Activated naive CD4-positive, alpha-beta T cell treated with anti-CD3 and anti-CD28 coated beads, Interleukin-2, amount 50 U/mL, for 72 hours (primary cell): Measurements from ENCODE around the gene MYO10. TPM values are rescaled to one million over a fixed set of nuclear protein-coding genes. Genes with fewer than 3 reads are reported as not detected.
"Not testable (repeated sequence)": the region's sequence is repeated elsewhere in the genome, so short reads cannot be mapped to it uniquely, and the experiment has no call there.

Experiments used
- ATAC-seq, 2 donors: fragments of 150-1000 bp; cut with Tn5 transposase; 2 replicates each; pipeline ENCODE4 v1.10.0; 2021; ENCODE audit warnings: mild to moderate bottlenecking in 2 of 2, moderate library complexity in 2 of 2
- DNase-seq, 2 donors: peaks; one replicate each; pipeline ENCODE4 v3.0.0; 2021 to 2022; ENCODE audit warnings: low spot score in 2 of 2
- H3K27ac Mint-ChIP-seq, 2 donors: one replicate each; pipeline ENCODE4 v1.8.0; 2022; ENCODE audit warnings: mild to moderate bottlenecking in 2 of 2, mixed read lengths in 2 of 2
- H3K36me3 Mint-ChIP-seq, 2 donors: one replicate each; pipeline ENCODE4 v1.8.0; 2022; ENCODE audit warnings: mixed read lengths in 2 of 2
- H3K9me3 Mint-ChIP-seq, 2 donors: one replicate each; pipeline ENCODE4 v1.8.0; 2022; ENCODE audit warnings: mixed read lengths in 2 of 2
- total RNA-seq, 2 donors: library from RNA; stranded (reverse); gene quantifications; one replicate each; pipeline ENCODE4 v1.2.3, GENCODE V29; 2022

Gene MYO10
- total RNA-seq, 2 donors from 2014 or later, result 0.11 to 1.5 TPM

DNA sequence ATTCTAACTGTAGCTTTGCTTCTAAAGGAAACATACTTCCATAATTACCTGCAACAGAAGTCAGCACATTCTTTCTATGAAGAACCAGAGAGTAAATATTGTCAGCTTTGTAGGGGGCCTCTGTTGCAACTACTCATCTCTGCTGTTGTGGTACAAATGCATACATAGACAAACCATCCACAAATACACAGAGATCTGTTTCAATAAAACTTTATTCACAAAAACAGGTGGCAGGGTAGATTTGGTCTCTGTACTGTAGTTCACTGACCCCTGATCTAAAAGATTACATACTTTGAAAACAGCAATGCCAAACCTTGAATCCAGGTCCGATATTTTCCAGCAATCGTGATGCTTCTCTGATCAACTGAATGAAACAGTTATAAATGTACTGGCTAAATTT is 274.4 kb downstream of the MYO10 start:
- peaks cover 0 to 5% of the 10 kb centered on the region in 2 donors for H3K36me3 Mint-ChIP-seq
- no peak overlapping the region for H3K27ac Mint-ChIP-seq
- no peak for DNase-seq
- no peak for ATAC-seq
- H3K9me3 Mint-ChIP-seq, result peaks cover 0 to 5% of the 10 kb centered on the region in 2 donors

DNA sequence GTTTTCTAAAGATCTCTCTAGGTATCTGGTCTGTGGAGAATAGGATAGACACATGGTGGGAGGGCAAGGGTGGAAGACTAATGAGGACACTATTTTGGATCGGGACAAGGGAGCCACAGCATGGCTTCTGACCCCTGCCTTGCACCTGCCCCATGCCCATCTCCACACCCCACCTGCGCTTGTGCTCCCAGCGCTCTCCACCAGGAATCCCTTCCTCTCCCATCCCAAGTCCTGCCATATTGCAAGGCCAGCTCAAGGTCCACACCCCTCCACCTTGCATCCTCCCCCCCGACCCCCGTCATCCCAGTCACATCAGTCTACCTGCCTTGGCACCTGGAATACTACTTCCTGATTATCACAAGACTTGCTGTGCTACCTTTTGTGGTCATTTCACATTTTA is 275.1 kb downstream of the MYO10 start:
- Mint-ChIP-seq H3K36me3 (peaks cover 0 to 5% of the 10 kb centered on the region in 2 donors), H3K27ac (no peak overlapping the region), H3K9me3 (peaks cover 0 to 5% of the 10 kb centered on the region in 2 donors)
- DNase-seq (no peak), ATAC-seq (no peak)

DNA sequence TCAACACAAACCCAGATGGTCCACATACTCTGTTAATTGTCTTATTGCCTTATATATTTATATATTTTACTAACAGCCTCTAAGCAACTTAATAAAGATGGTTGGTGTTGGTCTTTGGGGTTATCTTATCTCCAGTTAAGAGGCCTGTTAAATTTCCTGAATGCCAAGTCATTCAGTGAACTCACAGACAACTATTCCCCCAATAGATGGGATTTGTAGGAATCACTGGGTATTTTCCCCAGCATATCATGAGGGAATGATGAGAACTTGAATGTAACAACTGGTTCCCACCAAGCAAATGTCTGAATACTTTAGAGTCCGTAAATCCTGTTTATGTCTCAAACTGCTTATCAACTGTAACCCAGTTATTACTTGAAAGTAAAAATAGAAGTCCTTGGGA is 276.6 kb downstream of the MYO10 start:
- Mint-ChIP-seq H3K27ac (no peak overlapping the region), H3K9me3 (peaks cover 3 to 5% of the 10 kb centered on the region in 2 donors), H3K36me3 (peaks cover 0 to 12% of the 10 kb centered on the region in 2 donors)
- DNase-seq (no peak), ATAC-seq (no peak)

DNA sequence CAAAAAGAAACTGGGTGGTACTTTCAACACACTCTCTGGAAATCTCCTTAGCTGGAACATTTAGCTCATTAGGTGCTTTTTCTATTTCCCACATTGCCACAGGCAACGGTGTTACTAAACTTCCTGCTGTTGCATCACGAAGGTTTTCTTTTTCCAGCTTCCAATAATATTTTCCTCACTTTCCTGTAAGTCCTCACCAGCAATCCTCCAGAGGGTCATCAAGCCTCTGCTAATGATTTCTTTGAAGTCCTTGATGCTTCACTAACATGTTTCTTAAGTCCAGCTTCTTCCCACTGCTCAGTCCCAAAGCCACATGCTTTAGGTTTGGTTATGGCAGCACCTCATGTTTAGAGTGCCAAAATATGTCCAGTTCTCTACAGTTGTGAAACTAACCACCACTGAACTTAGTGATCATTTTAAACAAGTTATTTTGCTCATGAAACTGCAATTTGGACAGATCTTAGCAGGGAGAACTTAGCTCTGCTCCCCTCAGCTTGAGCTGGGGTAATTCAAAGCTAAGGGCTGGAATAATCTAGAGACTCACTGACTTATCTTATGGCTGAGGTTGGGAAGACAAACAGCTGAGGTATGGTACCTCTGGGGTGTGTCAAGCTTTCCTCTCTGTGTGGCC is 279.4 kb downstream of the MYO10 start:
- H3K9me3 Mint-ChIP-seq, result peaks cover 5% of the 10 kb centered on the region in 2 donors
- no peak for ATAC-seq

DNA sequence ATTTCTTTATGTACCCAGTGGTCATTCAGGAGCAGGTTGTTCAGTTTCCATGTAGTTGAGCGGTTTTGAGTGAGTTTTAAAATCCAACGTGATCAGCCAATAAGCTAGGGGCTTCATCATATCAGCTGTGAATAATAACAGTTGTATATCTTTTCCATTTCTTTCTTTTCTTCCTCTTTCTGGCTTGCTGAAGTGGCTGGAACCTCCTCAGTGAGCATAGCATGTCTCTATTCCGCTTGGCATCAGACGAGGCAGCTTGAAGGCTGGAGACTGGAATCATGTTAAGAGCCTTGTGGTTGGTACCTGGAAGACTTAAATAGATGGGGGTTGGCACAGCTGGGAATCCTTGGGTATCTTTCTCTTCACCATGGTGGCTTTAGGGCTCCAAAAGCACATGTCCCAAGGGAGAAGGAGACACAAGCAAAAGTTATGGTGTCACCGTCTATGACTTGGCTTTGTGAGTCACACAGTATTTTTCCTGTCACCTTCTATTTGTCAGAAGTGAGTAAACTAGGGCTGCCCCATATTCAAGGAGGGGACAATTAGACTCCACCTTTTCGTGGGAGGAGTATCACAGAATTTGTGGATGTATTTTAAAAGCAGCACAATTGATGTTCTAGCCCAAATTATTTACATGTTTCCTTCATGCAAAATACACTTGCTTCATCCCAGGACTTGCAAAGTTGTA is 281.3 kb downstream of the MYO10 start:
- peak; percentile 82 to 83 for ATAC-seq
- no peak for DNase-seq
- peaks cover 0 to 5% of the 10 kb centered on the region in 2 donors for H3K9me3 Mint-ChIP-seq
- H3K36me3 Mint-ChIP-seq, result peaks cover 0 to 16% of the 10 kb centered on the region in 2 donors
- H3K27ac Mint-ChIP-seq, result no peak overlapping the region

More for the DNA sequence above, 279.4 kb downstream of the MYO10 start:
- H3K36me3 Mint-ChIP-seq, result peaks cover 0 to 16% of the 10 kb centered on the region in 2 donors
- no peak for DNase-seq
- H3K27ac Mint-ChIP-seq, result no peak overlapping the region

DNA sequence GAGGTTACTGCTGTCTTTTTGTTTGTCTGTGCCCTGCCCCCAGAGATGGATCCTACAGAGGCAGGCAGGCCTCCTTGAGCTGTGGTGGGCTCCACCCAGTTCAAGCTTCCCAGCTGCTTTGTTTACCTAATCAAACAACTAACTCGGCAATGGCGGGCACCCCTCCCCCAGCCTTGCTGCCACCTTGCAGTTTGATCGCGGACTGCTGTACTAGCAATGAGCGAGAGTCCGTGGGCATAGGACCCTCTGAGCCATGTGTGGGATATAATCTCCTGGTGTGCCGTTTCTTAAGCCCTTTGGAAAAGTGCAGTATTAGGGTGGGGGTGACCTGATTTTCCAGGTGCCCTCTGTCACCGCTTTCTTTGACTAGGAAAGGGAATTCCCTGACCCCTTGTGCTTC is 287.3 kb downstream of the MYO10 start:
- not testable (repeated sequence) for H3K27ac Mint-ChIP-seq, DNase-seq, ATAC-seq
- Mint-ChIP-seq H3K36me3 (peaks cover 0 to 16% of the 10 kb centered on the region in 2 donors), H3K9me3 (peaks cover 13 to 14% of the 10 kb centered on the region in 2 donors)

GRCh38 chr5:16644301-16644889 is 291.7 kb downstream of the MYO10 start:
- ATAC-seq (no peak), DNase-seq (no peak)
- Mint-ChIP-seq H3K36me3 (peaks cover 0 to 16% of the 10 kb centered on the region in 2 donors), H3K9me3 (peaks cover 13 to 14% of the 10 kb centered on the region in 2 donors), H3K27ac (peak overlapping the region in 1 of 2 donors; percentile 47)

- DNase-seq (no peak), ATAC-seq (no peak)
- Mint-ChIP-seq H3K27ac (no peak overlapping the region), H3K9me3 (peaks cover 12 to 14% of the 10 kb centered on the region in 2 donors), H3K36me3 (peaks cover 0 to 10% of the 10 kb centered on the region in 2 donors)
These were observed 293.2 kb downstream of the MYO10 start for GRCh38 chr5:16642867-16643266.

- no peak overlapping the region for H3K27ac Mint-ChIP-seq
- ATAC-seq (no peak), DNase-seq (no peak)
- H3K36me3 Mint-ChIP-seq, result peaks cover 5 to 6% of the 10 kb centered on the region in 2 donors
- peaks cover 0 to 10% of the 10 kb centered on the region in 2 donors for H3K9me3 Mint-ChIP-seq
These were observed 296.9 kb downstream of the MYO10 start for GRCh38 chr5:16639206-16639605.

DNA sequence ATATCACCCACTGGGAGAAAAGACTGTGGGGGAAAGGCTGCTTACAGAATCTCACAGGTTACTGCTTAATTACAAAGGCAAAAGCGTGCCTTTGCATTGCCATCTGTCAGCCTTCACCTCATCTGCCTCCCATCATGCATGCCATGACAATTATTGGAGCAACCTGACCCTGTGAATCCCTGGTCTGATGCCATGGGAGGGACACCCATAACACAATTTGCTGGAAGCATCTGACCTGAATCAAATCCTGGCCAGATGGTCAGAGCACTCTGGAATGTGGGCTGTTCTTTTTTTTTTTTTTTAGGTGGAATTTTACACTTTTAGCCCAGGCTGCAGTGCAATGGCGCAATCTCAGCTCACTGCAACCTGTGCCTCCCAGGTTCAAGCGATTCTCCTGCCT is 307.7 kb downstream of the MYO10 start:
- Mint-ChIP-seq H3K27ac (no peak overlapping the region), H3K36me3 (no peaks in the 10 kb centered on the region), H3K9me3 (peaks cover 6% of the 10 kb centered on the region in 2 donors)
- DNase-seq, result no peak
- no peak for ATAC-seq

- DNase-seq, result peak in 1 of 2 donors; percentile 32
- Mint-ChIP-seq H3K36me3 (no peaks in the 10 kb centered on the region), H3K9me3 (peaks cover 6% of the 10 kb centered on the region in 2 donors), H3K27ac (peak overlapping the region; percentile 36 to 73)
- ATAC-seq, result peak; percentile 91 to 94
These were observed 309.3 kb downstream of the MYO10 start for GRCh38 chr5:16626696-16627264.

DNA sequence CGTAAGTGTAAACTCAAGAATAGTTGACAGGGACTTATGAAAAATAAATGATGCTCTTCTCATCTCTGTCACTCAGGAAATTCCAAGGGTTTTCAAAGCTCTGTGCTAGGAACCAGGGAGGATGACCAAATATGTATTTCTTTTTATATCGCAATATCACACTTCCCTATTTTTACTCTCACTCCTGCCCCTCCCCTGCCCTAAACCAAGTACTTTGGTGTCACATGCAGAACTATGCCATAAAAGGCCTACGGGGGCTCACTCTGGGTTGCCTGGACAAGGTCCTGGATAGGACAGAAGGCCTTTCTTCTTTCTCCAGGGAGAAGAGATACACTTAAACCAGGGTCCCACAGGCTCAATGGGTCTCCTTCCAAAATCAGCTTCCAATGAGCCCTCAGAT is 311.0 kb downstream of the MYO10 start:
- DNase-seq (no peak), ATAC-seq (no peak)
- no peak overlapping the region for H3K27ac Mint-ChIP-seq
- H3K9me3 Mint-ChIP-seq, result no peaks in the 10 kb centered on the region
- no peaks in the 10 kb centered on the region for H3K36me3 Mint-ChIP-seq

- H3K36me3 Mint-ChIP-seq, result peaks cover 9 to 16% of the 10 kb centered on the region in 2 donors
- ATAC-seq, result no peak
- no peaks in the 10 kb centered on the region for H3K9me3 Mint-ChIP-seq
- no peak overlapping the region for H3K27ac Mint-ChIP-seq
- no peak for DNase-seq
These were observed 317.0 kb downstream of the MYO10 start for GRCh38 chr5:16619136-16619535.

GRCh38 chr5:16618138-16618897 is 317.8 kb downstream of the MYO10 start:
- DNase-seq (no peak), ATAC-seq (peak in 1 of 2 donors; percentile 4)
- peaks cover 9 to 16% of the 10 kb centered on the region in 2 donors for H3K36me3 Mint-ChIP-seq
- no peak overlapping the region for H3K27ac Mint-ChIP-seq
- no peaks in the 10 kb centered on the region for H3K9me3 Mint-ChIP-seq

DNA sequence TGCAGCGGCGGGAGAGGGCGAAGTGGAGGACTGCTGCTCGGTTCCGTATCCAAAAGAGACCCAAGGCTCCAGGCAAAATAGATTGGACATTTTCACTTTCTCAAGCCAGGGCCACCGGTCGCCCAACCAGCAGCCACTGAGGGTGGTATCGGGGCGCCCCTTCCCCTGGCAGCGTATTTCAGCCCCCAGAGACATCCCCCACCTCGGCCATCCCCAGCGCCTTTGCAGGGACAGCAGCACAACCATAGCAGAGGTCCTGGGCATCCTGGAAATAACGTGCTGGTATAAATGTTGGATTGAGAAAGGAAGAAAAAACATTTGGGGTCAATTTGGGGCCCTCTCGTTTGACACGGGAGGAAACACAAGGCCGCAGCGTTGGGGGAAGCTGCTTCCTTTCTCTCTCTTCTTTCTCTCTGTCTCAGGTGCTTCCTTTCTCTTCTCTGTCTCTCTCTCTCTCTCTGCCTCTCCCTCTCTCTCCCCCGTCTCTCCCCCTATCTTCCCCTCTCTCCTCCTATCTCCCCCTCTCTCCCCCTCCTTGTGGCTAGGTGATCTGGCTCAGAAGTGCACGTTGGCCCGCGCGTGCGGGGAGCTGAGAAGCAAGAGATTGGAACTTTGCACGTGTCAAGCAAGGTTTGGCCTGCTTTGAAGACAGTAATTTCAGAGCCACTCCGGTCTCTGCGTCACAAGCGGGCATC is 318.7 kb downstream of the MYO10 start:
- DNase-seq, result peak; percentile 27 to 62
- Mint-ChIP-seq H3K27ac (no peak overlapping the region), H3K36me3 (peaks cover 9 to 16% of the 10 kb centered on the region in 2 donors), H3K9me3 (no peaks in the 10 kb centered on the region)
- peak; percentile 21 to 56 for ATAC-seq
